Gastrocnemius medialis (tissue), 4 donors: ENCODE data around the gene MTHFSD. TPM values are rescaled to one million over a fixed set of nuclear protein-coding genes. Genes with fewer than 3 reads are reported as not detected.

ENCODE experiments used
- ATAC-seq, 2 donors: fragments of 150-250 bp; one replicate each; pipeline ENCODE4 v1.9.1; 2016
- DNase-seq, 2 donors: peaks; one replicate each; pipeline ENCODE4 v3.0.0-alpha.2; 2019
- H3K27ac ChIP-seq, 4 donors: fragments of 200-600 bp; sonication (generic); 1 replicate in 1 of 4; 2 replicates in 3 of 4; pipeline ENCODE4 v1.5.1; 2016 to 2018; ENCODE audit warnings: mild to moderate bottlenecking in 2 of 4, moderate library complexity in 1 of 4
- H3K27me3 ChIP-seq, 3 donors: fragments of 200-600 bp; sonication (generic) in 2 of 3; 1 replicate in 1 of 3; 2 replicates in 2 of 3; pipeline versions ENCODE4 v1.5.1 to v1.6.0; 2016 to 2019; ENCODE audit warnings: mild to moderate bottlenecking in 1 of 3, moderate library complexity in 1 of 3
- H3K36me3 ChIP-seq, 2 donors: fragments of 200-600 bp; sonication (generic) in 1 of 2; one replicate each; pipeline ENCODE4 v1.5.1; 2017 to 2018
- H3K4me1 ChIP-seq, 2 donors: fragments of 200-600 bp; sonication (generic) in 1 of 2; one replicate each; pipeline ENCODE4 v1.5.1; 2016 to 2017; ENCODE audit warnings: mild to moderate bottlenecking in 2 of 2
- H3K4me3 ChIP-seq, 4 donors: fragments of 200-600 bp; sonication (generic) in 3 of 4; 1 replicate in 1 of 4; 2 replicates in 3 of 4; pipeline ENCODE4 v1.5.1; 2016 to 2019; ENCODE audit warnings: mild to moderate bottlenecking in 2 of 4
- H3K9me3 ChIP-seq, 3 donors: fragments of 200-600 bp; sonication (generic) in 2 of 3; 1 replicate in 1 of 3; 2 replicates in 2 of 3; pipeline ENCODE4 v1.5.1; 2016 to 2019
- CTCF ChIP-seq, 5 experiments: fragments of 450-650 bp in 3 of 5; fragments of 200-600 bp in 2 of 5; sonication (generic) in 2 of 5; IDR thresholded peaks in 4 of 5; conservative IDR thresholded peaks in 1 of 5; 1 replicate in 4 of 5; 2 replicates in 1 of 5; pipeline ENCODE4 v1.5.1; 2016 to 2019; ENCODE audit warnings: antibody characterized with exemption in 5 of 5, mild to moderate bottlenecking in 3 of 5, moderate library complexity in 3 of 5
- POLR2A ChIP-seq, 2 donors: fragments of 450-650 bp; IDR thresholded peaks; one replicate each; pipeline ENCODE4 v1.6.1; 2017; ENCODE audit warnings: antibody characterized with exemption in 2 of 2, mild to moderate bottlenecking in 2 of 2, moderate library complexity in 2 of 2
- in situ Hi-C, 4 donors: fragments of 200-750 bp; cut with MboI; loops; one replicate each; pipeline versions ENCODE4 v1.15.0 to v1.8.0; 2017; ENCODE audit warnings: low sequenced_read_pairs in 4 of 4
- intact Hi-C: fragments of 100-400 bp; cut with DNase I; formaldehyde crosslinking; loops from one replicate; pipeline ENCODE4 v1.15.1; 2023; ENCODE audit warnings: low total_unique reads
- total RNA-seq, 4 donors: library from RNA; depleted of rRNA; stranded (reverse); fragments of >200 nt; gene quantifications; one replicate each; pipeline versions ENCODE4 v1.1.0 to v1.2.3, GENCODE V29; 2016

MTHFSD gene
- total RNA-seq, 4 donors from 2014 or later, result 10.9 to 31.2 (median 16.0) TPM

GRCh38 chr16:86512860-86513470, 42.1 kb downstream of the MTHFSD start:
- Histone ChIP-seq H3K4me1 (peaks cover 5 to 31% of the 10 kb centered on the region in 2 donors), H3K27me3 (peaks cover 82 to 99% (median 90%) of the 10 kb centered on the region in 3 donors), H3K27ac (no peak overlapping the region), H3K9me3 (no peaks in the 10 kb centered on the region), H3K36me3 (no peaks in the 10 kb centered on the region), H3K4me3 (no peak overlapping the region)
- DNase-seq (no peak), ATAC-seq (no peak)
- in situ Hi-C loops, result loop anchor here (10.0 to 25.0 kb wide), 4 partner anchors 176 to 701 kb away; no protein-coding TSS in a partner anchor
- intact Hi-C loops, result no loop called here
- TF ChIP-seq POLR2A (IDR thresholded peaks at IDR 0.05) (no peak), CTCF (IDR thresholded peaks at IDR 0.05 in 4 of 5, conservative IDR thresholded peaks at IDR 0.05 in 1 of 5) (no peak)

- H3K36me3 ChIP-seq, result no peaks in the 10 kb centered on the region
- ATAC-seq, result no peak
- H3K27me3 ChIP-seq, result peaks cover 82 to 100% (median 90%) of the 10 kb centered on the region in 3 donors
- in situ Hi-C loops (loop anchor here (10.0 to 25.0 kb wide), 4 partner anchors 175 to 700 kb away; no protein-coding TSS in a partner anchor), intact Hi-C loops (no loop called here)
- H3K27ac ChIP-seq, result no peak overlapping the region
- no peak overlapping the region for H3K4me3 ChIP-seq
- no peak for DNase-seq
- TF ChIP-seq CTCF (IDR thresholded peaks at IDR 0.05 in 4 of 5, conservative IDR thresholded peaks at IDR 0.05 in 1 of 5), result no peak
- TF ChIP-seq POLR2A (IDR thresholded peaks at IDR 0.05), result no peak
- H3K9me3 ChIP-seq, result no peaks in the 10 kb centered on the region
- H3K4me1 ChIP-seq, result peaks cover 5 to 31% of the 10 kb centered on the region in 2 donors
Observed at GRCh38 chr16:86512301-86512859, 42.7 kb downstream of the MTHFSD start.

- Histone ChIP-seq H3K4me3 (no peak overlapping the region), H3K36me3 (no peaks in the 10 kb centered on the region), H3K27me3 (peaks cover 82 to 100% (median 90%) of the 10 kb centered on the region in 3 donors), H3K9me3 (no peaks in the 10 kb centered on the region), H3K27ac (no peak overlapping the region), H3K4me1 (peaks cover 5 to 31% of the 10 kb centered on the region in 2 donors)
- no peak for ATAC-seq
- no peak for TF ChIP-seq CTCF (IDR thresholded peaks at IDR 0.05 in 4 of 5, conservative IDR thresholded peaks at IDR 0.05 in 1 of 5)
- TF ChIP-seq POLR2A (IDR thresholded peaks at IDR 0.05), result no peak
- DNase-seq, result no peak
- in situ Hi-C loops, result loop anchor here (10.0 to 25.0 kb wide), 4 partner anchors 174 to 699 kb away; no protein-coding TSS in a partner anchor
- intact Hi-C loops, result no loop called here
Observed at GRCh38 chr16:86511317-86512161, 43.5 kb downstream of the MTHFSD start.

- Histone ChIP-seq H3K9me3 (no peaks in the 10 kb centered on the region), H3K27ac (peak within 1 kb of the TSS in 2 of 4 donors; percentile 15 to 18), H3K4me1 (peaks cover 5 to 26% of the 10 kb centered on the region in 2 donors), H3K4me3 (peak within 1 kb of the TSS; percentile 56 to 71 (median 60)), H3K36me3 (no peaks in the 10 kb centered on the region), H3K27me3 (peaks cover 82 to 100% (median 90%) of the 10 kb centered on the region in 3 donors)
- DNase-seq (no peak), ATAC-seq (no peak)
- TF ChIP-seq POLR2A (IDR thresholded peaks at IDR 0.05), result no peak
- no peak for TF ChIP-seq CTCF (IDR thresholded peaks at IDR 0.05 in 4 of 5, conservative IDR thresholded peaks at IDR 0.05 in 1 of 5)
- intact Hi-C loops, result no loop called here
- in situ Hi-C loops, result loop anchor here (10.0 to 25.0 kb wide), 4 partner anchors 173 to 698 kb away; no protein-coding TSS in a partner anchor
Observed at GRCh38 chr16:86510465-86511261, 44.4 kb downstream of the MTHFSD start, which contains the start of gene FOXF1. Gene FOXF1 (plus strand): TSS chr16:86510527. CDS start chr16:86510570, 43 bp downstream.
